GM06990 (cell line): ENCODE measurements around the gene BTF3.

Experiments used
- DNase-seq: peaks from one replicate; pipeline ENCODE4 v3.0.0-alpha.2; 2011; ENCODE audit not compliant: insufficient read length; ENCODE audit errors: extremely low read depth
- H3K27me3 ChIP-seq: replicated peaks from 2 replicates; pipeline ENCODE4 v1.6.0; 2011; ENCODE audit warnings: low read length; ENCODE audit not compliant: control insufficient read depth, insufficient read depth
- H3K36me3 ChIP-seq: 2 replicates; pipeline ENCODE4 v1.5.1; 2011; ENCODE audit warnings: low read length; ENCODE audit not compliant: control insufficient read depth, insufficient read depth
- H3K4me3 ChIP-seq: replicated peaks from 2 replicates; pipeline ENCODE4 v1.5.1; 2011; ENCODE audit warnings: low read depth, mild to moderate bottlenecking, control low read depth, low read length
- CTCF ChIP-seq: IDR thresholded peaks from 2 replicates; pipeline ENCODE4 v1.5.1; 2011; ENCODE audit warnings: low read length, control low read depth, mild to moderate bottlenecking, inconsistent platforms; ENCODE audit not compliant: insufficient read depth, poor library complexity, severe bottlenecking

Gene BTF3

GRCh38 chr5:73534011-73534644 lies 35.9 kb downstream of the BTF3 start:
- no peak for DNase-seq
- H3K36me3 ChIP-seq: no peaks in the 10 kb centered on the region
- H3K4me3 ChIP-seq: no peak overlapping the region
- TF ChIP-seq CTCF: no peak
- H3K27me3 ChIP-seq: no peaks in the 10 kb centered on the region; the same call in 1 of the 2 replicates

DNA sequence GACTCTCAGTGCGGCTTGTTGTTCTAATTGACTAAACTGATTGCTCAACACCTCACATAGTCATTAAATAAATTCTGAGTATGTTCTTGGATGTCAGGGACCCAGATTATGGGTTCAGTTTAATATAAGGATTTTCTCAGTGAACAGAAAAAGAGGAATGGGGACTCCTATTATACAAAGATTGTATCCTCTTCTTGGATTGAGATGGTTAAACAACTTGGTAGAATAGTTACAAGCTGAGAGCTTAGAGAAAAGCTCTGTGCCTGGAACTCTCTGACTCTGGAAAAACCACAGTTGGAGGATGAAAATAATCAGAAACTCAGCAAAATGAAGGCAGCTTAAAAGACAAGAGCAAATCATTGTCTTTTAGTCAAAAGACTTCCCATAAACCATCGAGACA lies 36.7 kb downstream of the BTF3 start:
- DNase-seq: no peak
- H3K36me3 ChIP-seq: no peaks in the 10 kb centered on the region
- no peak for TF ChIP-seq CTCF
- no peaks in the 10 kb centered on the region; the same call in 1 of the 2 replicates for H3K27me3 ChIP-seq
- no peak overlapping the region for H3K4me3 ChIP-seq

GRCh38 chr5:73539730-73540129 lies 41.5 kb downstream of the BTF3 start:
- no peaks in the 10 kb centered on the region; the same call in none of the 2 replicates for H3K27me3 ChIP-seq
- no peak for DNase-seq

GRCh38 chr5:73540192-73540591 lies 42.0 kb downstream of the BTF3 start:
- Histone ChIP-seq H3K4me3 (no peak overlapping the region), H3K27me3 (no peaks in the 10 kb centered on the region; the same call in none of the 2 replicates), H3K36me3 (no peaks in the 10 kb centered on the region)
- TF ChIP-seq CTCF: no peak
- no peak for DNase-seq

More at GRCh38 chr5:73539730-73540129, 41.5 kb downstream of the BTF3 start:
- Histone ChIP-seq H3K4me3 (no peak overlapping the region), H3K36me3 (no peaks in the 10 kb centered on the region)
- no peak for TF ChIP-seq CTCF

DNA sequence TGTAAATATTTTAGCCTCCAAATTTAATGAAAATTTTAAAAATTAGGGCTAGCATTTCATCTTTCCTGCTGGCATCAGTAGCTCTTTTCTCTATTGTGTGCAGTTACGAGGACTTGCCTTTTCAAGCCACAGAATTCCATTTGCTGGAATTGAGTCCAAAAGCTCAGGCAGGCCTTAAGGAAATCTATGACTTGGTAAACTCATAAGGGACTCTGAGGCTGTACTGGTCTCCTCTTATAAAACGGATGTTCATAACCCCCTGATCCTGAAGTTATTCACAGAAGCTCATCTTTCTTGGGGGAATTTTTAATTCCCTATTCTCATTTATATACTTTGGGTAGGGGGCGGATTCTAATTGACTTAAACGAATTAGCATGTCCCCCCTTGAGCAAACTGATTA lies 43.8 kb downstream of the BTF3 start:
- H3K27me3 ChIP-seq: no peaks in the 10 kb centered on the region; the same call in none of the 2 replicates
- H3K36me3 ChIP-seq: no peaks in the 10 kb centered on the region
- no peak overlapping the region for H3K4me3 ChIP-seq
- TF ChIP-seq CTCF: no peak
- DNase-seq: no peak
